WTC11 (cell line): ENCODE data around the gene EFNA5.

ENCODE experiments used
- ELF4 ChIP-seq: sonication (generic); formaldehyde crosslinking; IDR thresholded peaks from 2 replicates; pipeline ENCODE4 v1.8.1; 2022; ENCODE audit warnings: low read depth, mild to moderate bottlenecking, moderate library complexity, missing genetic modification reagents
- TEAD4 ChIP-seq: sonication (generic); formaldehyde crosslinking; IDR thresholded peaks from 2 replicates; pipeline ENCODE4 v1.8.0; 2022; ENCODE audit warnings: mild to moderate bottlenecking, missing genetic modification reagents
- TF ChIP-seq, protein P1 (sequence below): sonication (generic); formaldehyde crosslinking; IDR thresholded peaks from 2 replicates; pipeline ENCODE4 v1.8.1; 2023; ENCODE audit warnings: mild to moderate bottlenecking, missing genetic modification reagents, moderate library complexity
- TF ChIP-seq, protein P2 (sequence below): fragments of 200-600 bp; IDR thresholded peaks from 2 replicates; pipeline ENCODE4 v1.8.0; 2022; ENCODE audit warnings: antibody characterized with exemption
- TF ChIP-seq, protein P3 (sequence below): sonication (generic); formaldehyde crosslinking; IDR thresholded peaks from 2 replicates; pipeline ENCODE4 v1.8.1; 2023; ENCODE audit warnings: mild to moderate bottlenecking, missing genetic modification reagents, moderate library complexity

DNA sequence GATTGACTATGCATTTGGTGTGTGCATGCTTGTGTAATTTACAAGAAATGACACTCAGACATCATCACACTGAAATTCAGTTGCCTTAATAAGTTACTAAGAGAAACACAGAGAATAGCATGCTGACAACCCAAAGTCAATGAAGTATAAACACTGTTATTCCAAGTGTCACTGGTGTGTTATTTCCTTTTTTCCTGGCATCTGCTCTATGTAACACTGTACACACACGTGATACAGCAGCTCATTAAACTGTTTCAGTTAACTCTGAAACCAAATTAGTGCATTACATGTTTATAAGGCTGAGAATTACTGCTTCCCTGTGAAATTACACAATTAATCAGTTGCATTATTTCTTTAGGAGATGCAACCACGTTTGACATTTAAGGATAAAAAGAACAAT lies 252.7 kb downstream of the EFNA5 start:
- TF ChIP-seq, protein P1, sequence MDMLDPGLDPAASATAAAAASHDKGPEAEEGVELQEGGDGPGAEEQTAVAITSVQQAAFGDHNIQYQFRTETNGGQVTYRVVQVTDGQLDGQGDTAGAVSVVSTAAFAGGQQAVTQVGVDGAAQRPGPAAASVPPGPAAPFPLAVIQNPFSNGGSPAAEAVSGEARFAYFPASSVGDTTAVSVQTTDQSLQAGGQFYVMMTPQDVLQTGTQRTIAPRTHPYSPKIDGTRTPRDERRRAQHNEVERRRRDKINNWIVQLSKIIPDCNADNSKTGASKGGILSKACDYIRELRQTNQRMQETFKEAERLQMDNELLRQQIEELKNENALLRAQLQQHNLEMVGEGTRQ (CRISPR knock-in tag): no peak
- TF ChIP-seq ELF4 (CRISPR knock-in tag): no peak
- TF ChIP-seq, protein P2, sequence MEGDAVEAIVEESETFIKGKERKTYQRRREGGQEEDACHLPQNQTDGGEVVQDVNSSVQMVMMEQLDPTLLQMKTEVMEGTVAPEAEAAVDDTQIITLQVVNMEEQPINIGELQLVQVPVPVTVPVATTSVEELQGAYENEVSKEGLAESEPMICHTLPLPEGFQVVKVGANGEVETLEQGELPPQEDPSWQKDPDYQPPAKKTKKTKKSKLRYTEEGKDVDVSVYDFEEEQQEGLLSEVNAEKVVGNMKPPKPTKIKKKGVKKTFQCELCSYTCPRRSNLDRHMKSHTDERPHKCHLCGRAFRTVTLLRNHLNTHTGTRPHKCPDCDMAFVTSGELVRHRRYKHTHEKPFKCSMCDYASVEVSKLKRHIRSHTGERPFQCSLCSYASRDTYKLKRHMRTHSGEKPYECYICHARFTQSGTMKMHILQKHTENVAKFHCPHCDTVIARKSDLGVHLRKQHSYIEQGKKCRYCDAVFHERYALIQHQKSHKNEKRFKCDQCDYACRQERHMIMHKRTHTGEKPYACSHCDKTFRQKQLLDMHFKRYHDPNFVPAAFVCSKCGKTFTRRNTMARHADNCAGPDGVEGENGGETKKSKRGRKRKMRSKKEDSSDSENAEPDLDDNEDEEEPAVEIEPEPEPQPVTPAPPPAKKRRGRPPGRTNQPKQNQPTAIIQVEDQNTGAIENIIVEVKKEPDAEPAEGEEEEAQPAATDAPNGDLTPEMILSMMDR: no peak
- TF ChIP-seq TEAD4: no peak
- TF ChIP-seq, protein P3, sequence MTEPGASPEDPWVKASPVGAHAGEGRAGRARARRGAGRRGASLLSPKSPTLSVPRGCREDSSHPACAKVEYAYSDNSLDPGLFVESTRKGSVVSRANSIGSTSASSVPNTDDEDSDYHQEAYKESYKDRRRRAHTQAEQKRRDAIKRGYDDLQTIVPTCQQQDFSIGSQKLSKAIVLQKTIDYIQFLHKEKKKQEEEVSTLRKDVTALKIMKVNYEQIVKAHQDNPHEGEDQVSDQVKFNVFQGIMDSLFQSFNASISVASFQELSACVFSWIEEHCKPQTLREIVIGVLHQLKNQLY (CRISPR knock-in tag): no peak
